ENCODE results near the gene HIBADH.

Gene HIBADH

GRCh38 chr7:27482219-27482618, 180.5 kb downstream of the HIBADH start:
- DNase-seq, result no peak

- no peak for DNase-seq
Observed at GRCh38 chr7:27478556-27478955, 184.1 kb downstream of the HIBADH start.

GRCh38 chr7:27478084-27478483, 184.6 kb downstream of the HIBADH start:
- no peak for DNase-seq

- DNase-seq, result no peak
Observed at GRCh38 chr7:27476493-27476892, 186.2 kb downstream of the HIBADH start.
